ENCODE measurements around the gene RFC1. TPM values are rescaled to one million over a fixed set of nuclear protein-coding genes. Genes with fewer than 3 reads are reported as not detected.

The RFC1 gene
- total RNA-seq, 1 experiment from 2014 or later, result 56.8 TPM

DNA sequence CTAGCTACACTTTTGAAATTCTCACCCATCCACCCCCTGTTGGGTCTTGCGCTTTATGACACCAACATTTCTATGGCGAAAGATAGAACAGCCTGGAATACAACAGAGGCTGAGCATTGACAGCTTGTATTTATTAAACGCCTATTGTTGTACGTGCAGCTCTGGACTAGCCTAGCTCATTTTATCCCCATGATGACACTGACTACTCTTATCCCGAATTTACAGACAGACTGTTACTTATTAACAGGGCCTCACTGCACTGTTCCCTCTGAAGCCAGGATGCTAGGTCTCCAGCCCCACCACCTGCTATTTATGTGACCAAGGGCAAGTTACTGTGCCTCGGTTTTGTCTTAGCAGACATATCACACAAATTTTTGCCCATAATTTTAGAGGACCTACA lies 1.0 kb upstream of the RFC1 start:
- Histone ChIP-seq H4K8ac (replicated peaks; ENCODE audit: insufficient read length, low read depth, low read length) (no peak overlapping the region), H3K4me2 (ENCODE audit: insufficient read depth, insufficient read length, low read length) (no peak overlapping the region)
- WGBS (ENCODE audit: extremely low coverage, insufficient read length, low lambda C conversion rate), result no CpG with 5 or more reads among the region's 6 CpGs

More for the DNA sequence above, 1.0 kb upstream of the RFC1 start:
- Mint-ChIP-seq H3K4me1 (peaks cover 11 to 17% of the 10 kb centered on the region in 2 experiments), H3K4me3 (no peak overlapping the region), H3K27ac (no peak overlapping the region), H3K27me3 (ENCODE audit: low read depth) (peaks cover 36% of the 10 kb centered on the region), H3K9me3 (peaks cover 24 to 32% of the 10 kb centered on the region in 2 experiments), H3K36me3 (ENCODE audit: insufficient read depth in 1 of 3, low read depth in 3 of 3) (peaks cover 6 to 17% (median 14%) of the 10 kb centered on the region in 3 experiments; a peak in 6 of 7 replicates)
- H3K4me1 ChIP-seq (ENCODE audit: insufficient read depth, low read length), result no peaks in the 10 kb centered on the region
- no peak overlapping the region for H2AFZ ChIP-seq (ENCODE audit: low read length)
- no peak overlapping the region for H3K56ac ChIP-seq (ENCODE audit: insufficient read length, low read depth, low read length)
- H2BK15ac ChIP-seq (ENCODE audit: low read depth, low read length), result no peak overlapping the region
- no peak overlapping the region for H3K18ac ChIP-seq (ENCODE audit: insufficient read length, low read depth, low read length)
- no peak overlapping the region for H2BK5ac ChIP-seq (ENCODE audit: insufficient read length, low read length)
- H3T11ph ChIP-seq (ENCODE audit: low read length), result no peak overlapping the region
- no peaks in the 10 kb centered on the region for H3K79me1 ChIP-seq (ENCODE audit: insufficient read depth, low read depth, low read length, poor library complexity, severe bottlenecking)
- no peak overlapping the region for H2BK12ac ChIP-seq (ENCODE audit: insufficient read length, low read depth, low read length)
- H3K27me3 ChIP-seq (ENCODE audit: insufficient read depth, low read length), result peaks cover 3% of the 10 kb centered on the region; the same call in 1 of the 2 replicates
- no peaks in the 10 kb centered on the region for H4K20me1 ChIP-seq (ENCODE audit: control insufficient read depth, insufficient read depth, insufficient read length)
- no peak overlapping the region for H4K5ac ChIP-seq (ENCODE audit: insufficient read length, low read depth, low read length)
- H3K23me2 ChIP-seq (ENCODE audit: insufficient read length, low read depth, low read length, poor library complexity, severe bottlenecking), result no peaks in the 10 kb centered on the region
- no peaks in the 10 kb centered on the region for H3K9me3 ChIP-seq (ENCODE audit: control insufficient read depth, low read depth, low read length)
- H3K27ac ChIP-seq (ENCODE audit: insufficient read length, low read depth, low read length), result no peak overlapping the region
- DNase-seq, result no peak
- H3K23ac ChIP-seq (ENCODE audit: insufficient read length, low read depth, low read length), result no peak overlapping the region
- H2BK120ac ChIP-seq (ENCODE audit: low read depth, low read length, poor library complexity, severe bottlenecking), result no peak overlapping the region
- H2AK5ac ChIP-seq (ENCODE audit: insufficient read length, low read length), result no peak overlapping the region
- TF ChIP-seq, protein P1, sequence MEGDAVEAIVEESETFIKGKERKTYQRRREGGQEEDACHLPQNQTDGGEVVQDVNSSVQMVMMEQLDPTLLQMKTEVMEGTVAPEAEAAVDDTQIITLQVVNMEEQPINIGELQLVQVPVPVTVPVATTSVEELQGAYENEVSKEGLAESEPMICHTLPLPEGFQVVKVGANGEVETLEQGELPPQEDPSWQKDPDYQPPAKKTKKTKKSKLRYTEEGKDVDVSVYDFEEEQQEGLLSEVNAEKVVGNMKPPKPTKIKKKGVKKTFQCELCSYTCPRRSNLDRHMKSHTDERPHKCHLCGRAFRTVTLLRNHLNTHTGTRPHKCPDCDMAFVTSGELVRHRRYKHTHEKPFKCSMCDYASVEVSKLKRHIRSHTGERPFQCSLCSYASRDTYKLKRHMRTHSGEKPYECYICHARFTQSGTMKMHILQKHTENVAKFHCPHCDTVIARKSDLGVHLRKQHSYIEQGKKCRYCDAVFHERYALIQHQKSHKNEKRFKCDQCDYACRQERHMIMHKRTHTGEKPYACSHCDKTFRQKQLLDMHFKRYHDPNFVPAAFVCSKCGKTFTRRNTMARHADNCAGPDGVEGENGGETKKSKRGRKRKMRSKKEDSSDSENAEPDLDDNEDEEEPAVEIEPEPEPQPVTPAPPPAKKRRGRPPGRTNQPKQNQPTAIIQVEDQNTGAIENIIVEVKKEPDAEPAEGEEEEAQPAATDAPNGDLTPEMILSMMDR (conservative IDR thresholded peaks at IDR 0.05), result no peak
- H4K91ac ChIP-seq (ENCODE audit: insufficient read length, low read depth, low read length), result no peak overlapping the region
- no peak overlapping the region for H3K14ac ChIP-seq (ENCODE audit: insufficient read depth, low read length)
- H3K4ac ChIP-seq (ENCODE audit: low read depth, low read length), result no peak overlapping the region
- H3K9ac ChIP-seq (ENCODE audit: extremely low read depth, insufficient read length, low read length), result no peak overlapping the region
- H2BK20ac ChIP-seq (ENCODE audit: low read depth, low read length, poor library complexity, severe bottlenecking), result no peak overlapping the region
- peaks cover 23% of the 10 kb centered on the region; the same call in 1 of the 2 replicates for H3K79me2 ChIP-seq (ENCODE audit: insufficient read depth, low read length)
